ENCODE measurements around the gene STX7.

DNA sequence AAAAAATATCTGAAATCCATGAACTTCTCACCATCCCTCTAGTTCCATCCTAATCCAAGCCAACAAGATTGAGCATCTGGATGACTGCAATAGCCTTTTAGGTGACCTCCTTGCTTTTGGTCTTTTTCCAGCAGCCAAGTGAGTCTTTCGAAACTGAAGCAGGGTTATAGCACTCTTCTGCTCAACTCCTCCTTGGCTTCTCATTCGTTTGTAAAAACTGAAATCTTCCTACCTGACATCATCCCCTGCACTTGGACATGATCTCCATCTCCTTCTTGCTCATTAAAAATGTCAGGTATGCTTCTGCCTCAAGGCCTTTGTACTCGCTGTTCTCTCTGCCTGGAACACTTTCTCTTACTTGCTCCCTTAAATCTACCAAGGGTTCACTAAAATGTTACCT, 46.0 kb downstream of the STX7 start:
- no peak for TF ChIP-seq CTCF (IDR thresholded peaks at IDR 0.05)
- no peak for TF ChIP-seq POLR2A (IDR thresholded peaks at IDR 0.05)

Data from thyroid gland (tissue), 4 donors.